ENCODE measurements around the gene DOCK9. TPM values are rescaled to one million over a fixed set of nuclear protein-coding genes. Genes with fewer than 3 reads are reported as not detected.

The DOCK9 gene
- total RNA-seq, 2 donors from 2014 or later, result 58.6 to 102 TPM

GRCh38 chr13:98804336-98804855 is 173.5 kb downstream of the DOCK9 start:
- no peak for ATAC-seq (ENCODE audit: insufficient number of reproducible peaks, low FRiP score, low read depth)
- H3K36me3 ChIP-seq, result peaks cover 5% of the 10 kb centered on the region
- no peaks in the 10 kb centered on the region for H3K27me3 ChIP-seq (replicated peaks; ENCODE audit: insufficient read depth)
- no peak for DNase-seq (ENCODE audit: low spot score)
- H3K4me3 ChIP-seq, result no peak overlapping the region
- H3K4me1 ChIP-seq (ENCODE audit: control insufficient read depth in 1 of 2, low read depth in 2 of 2), result no peaks in the 10 kb centered on the region
- H3K27ac ChIP-seq, result no peak overlapping the region
- H3K9me3 ChIP-seq, result no peaks in the 10 kb centered on the region
- TF ChIP-seq, protein P1, sequence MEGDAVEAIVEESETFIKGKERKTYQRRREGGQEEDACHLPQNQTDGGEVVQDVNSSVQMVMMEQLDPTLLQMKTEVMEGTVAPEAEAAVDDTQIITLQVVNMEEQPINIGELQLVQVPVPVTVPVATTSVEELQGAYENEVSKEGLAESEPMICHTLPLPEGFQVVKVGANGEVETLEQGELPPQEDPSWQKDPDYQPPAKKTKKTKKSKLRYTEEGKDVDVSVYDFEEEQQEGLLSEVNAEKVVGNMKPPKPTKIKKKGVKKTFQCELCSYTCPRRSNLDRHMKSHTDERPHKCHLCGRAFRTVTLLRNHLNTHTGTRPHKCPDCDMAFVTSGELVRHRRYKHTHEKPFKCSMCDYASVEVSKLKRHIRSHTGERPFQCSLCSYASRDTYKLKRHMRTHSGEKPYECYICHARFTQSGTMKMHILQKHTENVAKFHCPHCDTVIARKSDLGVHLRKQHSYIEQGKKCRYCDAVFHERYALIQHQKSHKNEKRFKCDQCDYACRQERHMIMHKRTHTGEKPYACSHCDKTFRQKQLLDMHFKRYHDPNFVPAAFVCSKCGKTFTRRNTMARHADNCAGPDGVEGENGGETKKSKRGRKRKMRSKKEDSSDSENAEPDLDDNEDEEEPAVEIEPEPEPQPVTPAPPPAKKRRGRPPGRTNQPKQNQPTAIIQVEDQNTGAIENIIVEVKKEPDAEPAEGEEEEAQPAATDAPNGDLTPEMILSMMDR (IDR thresholded peaks at IDR 0.05), result no peak

DNA sequence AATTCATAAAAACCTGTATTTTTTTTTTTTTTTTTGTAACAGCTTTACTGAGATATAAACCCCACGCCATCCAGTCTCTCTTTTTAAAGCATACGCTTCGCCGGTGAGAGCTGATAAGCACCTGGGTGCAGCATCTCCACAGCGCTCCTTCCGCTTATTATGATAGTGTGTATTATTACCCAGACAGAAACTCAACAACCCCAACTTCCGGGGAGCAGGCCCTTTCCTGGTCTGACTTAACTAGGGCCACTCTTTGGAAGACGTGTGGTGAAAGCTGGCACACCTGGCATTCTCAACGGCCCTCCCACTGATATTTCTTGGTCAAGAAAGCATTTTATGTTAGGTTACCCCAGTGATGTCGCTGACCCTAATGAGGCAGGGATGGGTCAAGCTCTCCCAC is 173.9 kb downstream of the DOCK9 start:
- peaks cover 5% of the 10 kb centered on the region for H3K36me3 ChIP-seq
- H3K27ac ChIP-seq, result no peak overlapping the region
- no peaks in the 10 kb centered on the region for H3K4me1 ChIP-seq (ENCODE audit: control insufficient read depth in 1 of 2, low read depth in 2 of 2)
- no peaks in the 10 kb centered on the region for H3K9me3 ChIP-seq
- TF ChIP-seq, protein P1 (IDR thresholded peaks at IDR 0.05), result no peak
- H3K4me3 ChIP-seq, result no peak overlapping the region
- ATAC-seq (ENCODE audit: insufficient number of reproducible peaks, low FRiP score, low read depth), result no peak
- H3K27me3 ChIP-seq (replicated peaks; ENCODE audit: insufficient read depth), result no peaks in the 10 kb centered on the region
- no peak for DNase-seq (ENCODE audit: low spot score)

GRCh38 chr13:98803111-98803561 is 174.7 kb downstream of the DOCK9 start:
- no peak overlapping the region for H3K4me3 ChIP-seq
- ATAC-seq (ENCODE audit: insufficient number of reproducible peaks, low FRiP score, low read depth) (no peak), DNase-seq (ENCODE audit: low spot score) (no peak)
- no peaks in the 10 kb centered on the region for H3K9me3 ChIP-seq
- H3K27me3 ChIP-seq (replicated peaks; ENCODE audit: insufficient read depth), result no peaks in the 10 kb centered on the region
- peaks cover 5% of the 10 kb centered on the region for H3K36me3 ChIP-seq
- H3K4me1 ChIP-seq (ENCODE audit: control insufficient read depth in 1 of 2, low read depth in 2 of 2), result no peaks in the 10 kb centered on the region
- TF ChIP-seq, protein P1 (IDR thresholded peaks at IDR 0.05), result no peak
- no peak overlapping the region for H3K27ac ChIP-seq

DNA sequence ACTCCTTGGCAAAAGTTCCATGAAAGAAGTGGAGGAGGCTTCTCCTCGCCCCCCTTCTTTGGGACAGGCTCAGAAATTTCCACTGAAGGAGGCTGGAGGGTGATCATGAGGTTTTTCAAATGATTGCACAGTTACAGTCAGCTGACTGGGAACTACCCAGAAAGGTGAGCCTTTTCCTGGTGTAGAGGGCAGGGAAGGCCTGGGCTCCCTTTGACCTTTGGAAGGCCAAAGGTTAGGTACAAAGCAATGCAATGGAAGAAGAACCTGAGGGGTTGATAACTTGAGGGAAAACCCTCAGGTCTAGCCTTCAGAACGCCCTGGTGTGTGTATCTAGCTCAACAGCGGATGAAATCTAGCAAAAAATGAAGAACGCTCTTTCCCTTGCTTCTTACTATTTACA is 175.3 kb downstream of the DOCK9 start:
- Histone ChIP-seq H3K27me3 (replicated peaks; ENCODE audit: insufficient read depth) (no peaks in the 10 kb centered on the region), H3K9me3 (no peaks in the 10 kb centered on the region), H3K27ac (no peak overlapping the region), H3K4me1 (ENCODE audit: control insufficient read depth in 1 of 2, low read depth in 2 of 2) (no peaks in the 10 kb centered on the region), H3K4me3 (no peak overlapping the region), H3K36me3 (peaks cover 5% of the 10 kb centered on the region)
- ATAC-seq (ENCODE audit: insufficient number of reproducible peaks, low FRiP score, low read depth) (no peak), DNase-seq (ENCODE audit: low spot score) (no peak)
- TF ChIP-seq, protein P1 (IDR thresholded peaks at IDR 0.05), result no peak

- Histone ChIP-seq H3K4me1 (ENCODE audit: control insufficient read depth in 1 of 2, low read depth in 2 of 2) (no peaks in the 10 kb centered on the region), H3K4me3 (no peak overlapping the region), H3K27me3 (replicated peaks; ENCODE audit: insufficient read depth) (no peaks in the 10 kb centered on the region), H3K27ac (no peak overlapping the region), H3K36me3 (peaks cover 5% of the 10 kb centered on the region), H3K9me3 (no peaks in the 10 kb centered on the region)
- TF ChIP-seq, protein P1 (IDR thresholded peaks at IDR 0.05), result no peak
- DNase-seq (ENCODE audit: low spot score) (no peak), ATAC-seq (ENCODE audit: insufficient number of reproducible peaks, low FRiP score, low read depth) (no peak)
Measured at GRCh38 chr13:98801626-98802418, 176.0 kb downstream of the DOCK9 start.
